A673 (cell line): ENCODE data around the gene ROR1. TPM values are rescaled to one million over a fixed set of nuclear protein-coding genes. Genes with fewer than 3 reads are reported as not detected.
"Not testable (repeated sequence)": the region's sequence is repeated elsewhere in the genome, so short reads cannot be mapped to it uniquely, and the experiment has no call there.

Source experiments
- BruUV-seq: library from RNA; stranded (reverse); fragments of 400-500 nt; replicated peaks from 2 replicates; lab custom pipeline; 2021; lab: Mats Ljungman, UMichigan
- CTCF ChIA-PET: fragments of 300-600 bp; sonication (Branson Sonifier 250); formaldehyde crosslinking; loops from one replicate; lab custom pipeline; 2022; ENCODE audit warnings: antibody characterized with exemption; lab: Charles Lee
- POLR2A ChIA-PET: fragments of 300-600 bp; sonication (Branson Sonifier 250); formaldehyde crosslinking; loops from one replicate; lab custom pipeline; 2022; ENCODE audit warnings: antibody characterized with exemption; ENCODE audit not compliant: low non-redundant PET; lab: Charles Lee
- DNase-seq: peaks from one replicate; pipeline ENCODE4 v3.0.0-alpha.2; 2015; ENCODE audit warnings: low spot score
- H3K27ac ChIP-seq: fragments of 200-600 bp; sonication (generic); 2 replicates; pipeline ENCODE4 v1.5.1; 2016; ENCODE audit warnings: mixed run types, low read depth, mild to moderate bottlenecking, mixed read lengths, antibody characterized with exemption, low read length; ENCODE audit not compliant: poor library complexity, severe bottlenecking
- H3K27me3 ChIP-seq: fragments of 200-600 bp; sonication (generic); replicated peaks from 2 replicates; pipeline ENCODE4 v1.6.1; 2017; ENCODE audit warnings: mixed run types, low read depth, mild to moderate bottlenecking, mixed read lengths, antibody characterized with exemption, low read length; ENCODE audit not compliant: insufficient read depth, poor library complexity
- H3K36me3 ChIP-seq: fragments of 200-600 bp; sonication (generic); 2 replicates; pipeline ENCODE4 v1.6.1; 2016; ENCODE audit warnings: mixed run types, mild to moderate bottlenecking, mixed read lengths, antibody characterized with exemption, low read length; ENCODE audit not compliant: insufficient read depth, poor library complexity, severe bottlenecking
- H3K4me1 ChIP-seq: fragments of 200-600 bp; sonication (generic); 2 replicates; pipeline ENCODE4 v1.6.1; 2017; ENCODE audit warnings: mixed run types, mild to moderate bottlenecking, mixed read lengths, antibody characterized with exemption, low read length; ENCODE audit not compliant: insufficient read depth, poor library complexity, severe bottlenecking
- H3K4me3 ChIP-seq: fragments of 200-600 bp; sonication (generic); 2 replicates; pipeline ENCODE4 v1.5.1; 2016; ENCODE audit warnings: low read depth, mixed run types, mild to moderate bottlenecking, mixed read lengths, low read length; ENCODE audit not compliant: poor library complexity, severe bottlenecking
- H3K9me3 ChIP-seq: fragments of 200-600 bp; sonication (generic); 2 replicates; pipeline ENCODE4 v1.6.1; 2016; ENCODE audit warnings: mixed run types, low read depth, mild to moderate bottlenecking, mixed read lengths, antibody characterized with exemption, low read length; ENCODE audit not compliant: poor library complexity, severe bottlenecking
- CTCF ChIP-seq: fragments of 300-800, 200-600 bp; sonication (generic); conservative IDR thresholded peaks from 2 replicates; pipeline ENCODE4 v1.5.1; 2017; ENCODE audit warnings: low read depth, mild to moderate bottlenecking, antibody characterized with exemption, low read length, moderate library complexity, mixed read lengths
- EZH2 ChIP-seq: fragments of 200-600 bp; sonication (generic); IDR thresholded peaks from 2 replicates; pipeline ENCODE4 v1.6.1; 2017; ENCODE audit warnings: borderline replicate concordance, low read depth, mild to moderate bottlenecking, mixed read lengths, antibody characterized with exemption, low read length; ENCODE audit not compliant: poor library complexity, severe bottlenecking
- intact Hi-C: fragments of 100-400 bp; cut with micrococcal nuclease; formaldehyde crosslinking; loops from one replicate; pipeline ENCODE4 v1.10.0; 2022; ENCODE audit not compliant: unreplicated experiment
- total RNA-seq: library from RNA; stranded (reverse); gene quantifications from 2 replicates; pipeline ENCODE4 v1.2.3, GENCODE V29; 2021

ROR1 gene
- total RNA-seq, 1 experiment from 2014 or later = 7.4 TPM

- intact Hi-C loops = no loop called here
- no peak for DNase-seq
- POLR2A ChIA-PET = no interaction called here
- TF ChIP-seq CTCF (no peak), EZH2 (no peak)
- no TSS peak for BruUV-seq
- Histone ChIP-seq H3K36me3 (no peaks in the 10 kb centered on the region), H3K4me1 (no peaks in the 10 kb centered on the region), H3K27ac (no peak overlapping the region), H3K4me3 (no peak overlapping the region), H3K27me3 (no peaks in the 10 kb centered on the region), H3K9me3 (no peaks in the 10 kb centered on the region)
- CTCF ChIA-PET = no interaction called here
These were observed 441.8 kb downstream of the ROR1 start for GRCh38 chr1:64215576-64215975.

- BruUV-seq = no TSS peak
- CTCF ChIA-PET = no interaction called here
These were observed 446.4 kb downstream of the ROR1 start for GRCh38 chr1:64220241-64220640.

GRCh38 chr1:64223329-64224151, 449.7 kb downstream of the ROR1 start:
- CTCF ChIA-PET = no interaction called here

More at GRCh38 chr1:64220241-64220640, 446.4 kb downstream of the ROR1 start:
- Histone ChIP-seq H3K9me3 (no peaks in the 10 kb centered on the region), H3K27ac (no peak overlapping the region), H3K4me3 (no peak overlapping the region), H3K4me1 (no peaks in the 10 kb centered on the region), H3K27me3 (no peaks in the 10 kb centered on the region), H3K36me3 (no peaks in the 10 kb centered on the region)
- TF ChIP-seq CTCF (no peak), EZH2 (no peak)
- DNase-seq = no peak
- intact Hi-C loops = no loop called here
- POLR2A ChIA-PET = no interaction called here

GRCh38 chr1:64224236-64224635, 450.4 kb downstream of the ROR1 start:
- CTCF ChIA-PET, DNase-seq, H3K27me3 ChIP-seq, intact Hi-C loops, H3K36me3 ChIP-seq, H3K9me3 ChIP-seq, H3K4me3 ChIP-seq, H3K27ac ChIP-seq, BruUV-seq, POLR2A ChIA-PET, H3K4me1 ChIP-seq: not testable (repeated sequence)

More at GRCh38 chr1:64223329-64224151, 449.7 kb downstream of the ROR1 start:
- Histone ChIP-seq H3K36me3 (no peaks in the 10 kb centered on the region), H3K27ac (no peak overlapping the region), H3K9me3 (no peaks in the 10 kb centered on the region), H3K4me1 (no peaks in the 10 kb centered on the region), H3K4me3 (no peak overlapping the region), H3K27me3 (no peaks in the 10 kb centered on the region)
- BruUV-seq = no TSS peak
- no peak for DNase-seq
- POLR2A ChIA-PET = no interaction called here
- no peak for TF ChIP-seq EZH2
- TF ChIP-seq CTCF = no peak
- intact Hi-C loops = no loop called here
